Stimulated activated CD8-positive, alpha-beta memory T cell treated with anti-CD3 and anti-CD28 coated beads, Interleukin-15, amount 100 ng/mL, for 48 hours (primary cell): ENCODE results near the gene TCEA2.

Experiments used
- DNase-seq, 2 donors: peaks; one replicate each; pipeline ENCODE4 v3.0.0-alpha.2; 2020; ENCODE audit warnings: low read depth in 2 of 2

TCEA2 gene

GRCh38 chr20:64093013-64093503, 30.1 kb downstream of the TCEA2 start:
- no peak for DNase-seq

- no peak for DNase-seq
These were observed 32.5 kb downstream of the TCEA2 start for GRCh38 chr20:64095455-64095854.

- no peak for DNase-seq
These were observed 32.9 kb downstream of the TCEA2 start for GRCh38 chr20:64095927-64096326.

GRCh38 chr20:64096535-64096934, 33.5 kb downstream of the TCEA2 start:
- no peak for DNase-seq

GRCh38 chr20:64098471-64099013, 35.5 kb downstream of the TCEA2 start:
- no peak for DNase-seq

- DNase-seq: no peak
These were observed 36.2 kb downstream of the TCEA2 start for GRCh38 chr20:64099086-64099786.

GRCh38 chr20:64099880-64100565, 37.0 kb downstream of the TCEA2 start:
- DNase-seq: no peak

- DNase-seq: no peak
These were observed 37.5 kb downstream of the TCEA2 start for GRCh38 chr20:64100566-64100888.

- no peak for DNase-seq
These were observed 38.1 kb downstream of the TCEA2 start for GRCh38 chr20:64100946-64101688.

- peak in 1 of 2 donors; percentile 50 for DNase-seq
These were observed 39.0 kb downstream of the TCEA2 start for GRCh38 chr20:64101731-64102621.

- DNase-seq: no peak
These were observed 39.8 kb downstream of the TCEA2 start for GRCh38 chr20:64102647-64103354.

- DNase-seq: no peak
These were observed 41.1 kb downstream of the TCEA2 start for GRCh38 chr20:64103871-64104666.

- DNase-seq: no peak
These were observed 41.9 kb downstream of the TCEA2 start for GRCh38 chr20:64104667-64105451.

- no peak for DNase-seq
These were observed 42.9 kb downstream of the TCEA2 start for GRCh38 chr20:64105846-64106434.

GRCh38 chr20:64106435-64106961, 43.5 kb downstream of the TCEA2 start:
- DNase-seq: no peak

- DNase-seq: no peak
These were observed 44.2 kb downstream of the TCEA2 start, which contains the start of gene NPBWR2 for GRCh38 chr20:64106981-64107735. Gene NPBWR2 (minus strand): TSS chr20:64107565. CDS start chr20:64106831, 734 bp downstream.

GRCh38 chr20:64107736-64108457, 44.9 kb downstream of the TCEA2 start:
- no peak for DNase-seq
